OCI-LY7 (cell line): ENCODE measurements around the gene EIF4ENIF1. TPM values are rescaled to one million over a fixed set of nuclear protein-coding genes. Genes with fewer than 3 reads are reported as not detected.

Experiments used
- BruUV-seq: library from RNA; stranded (reverse); fragments of 400-500 nt; replicated peaks from 2 replicates; lab custom pipeline; 2021; lab: Mats Ljungman, UMichigan
- CTCF ChIA-PET: fragments of 300-600 bp; sonication (Branson Sonifier 250); formaldehyde crosslinking; loops from one replicate; lab custom pipeline; 2022; ENCODE audit warnings: antibody characterized with exemption; ENCODE audit not compliant: unreplicated experiment; lab: Charles Lee
- POLR2A ChIA-PET: fragments of 300-600 bp; sonication (Branson Sonifier 250); formaldehyde crosslinking; loops from one replicate; lab custom pipeline; 2022; ENCODE audit warnings: antibody characterized with exemption; lab: Charles Lee
- DNase-seq: peaks from one replicate; pipeline ENCODE4 v3.0.0-alpha.2; 2015; ENCODE audit warnings: low spot score
- H2AFZ ChIP-seq: fragments of 200-600 bp; sonication (generic), shearing (Covaris generic); 2 replicates; pipeline ENCODE4 v1.6.1; 2014; ENCODE audit warnings: mild to moderate bottlenecking, antibody characterized with exemption, low read length, moderate library complexity
- H3K27ac ChIP-seq: fragments of 200-600 bp; sonication (generic); 2 replicates; pipeline ENCODE4 v1.5.1; 2014; ENCODE audit warnings: mixed run types, low read depth, mild to moderate bottlenecking, moderate library complexity, low read length, inconsistent platforms; ENCODE audit not compliant: poor library complexity, severe bottlenecking
- H3K36me3 ChIP-seq: fragments of 200-600 bp; sonication (generic); 2 replicates; pipeline ENCODE4 v1.6.1; 2014; ENCODE audit warnings: mild to moderate bottlenecking, antibody characterized with exemption, low read length, moderate library complexity, mixed read lengths; ENCODE audit not compliant: insufficient read depth
- H3K4me1 ChIP-seq: fragments of 200-600 bp; sonication (generic); 2 replicates; pipeline ENCODE4 v1.5.1; 2014; ENCODE audit warnings: mild to moderate bottlenecking, low read length; ENCODE audit not compliant: insufficient read depth, poor library complexity, severe bottlenecking
- H3K4me2 ChIP-seq: fragments of 200-600 bp; sonication (generic); 2 replicates; pipeline ENCODE4 v1.6.1; 2014; ENCODE audit warnings: mild to moderate bottlenecking, low read length
- H3K4me3 ChIP-seq: fragments of 200-600 bp; sonication (generic); 2 replicates; pipeline ENCODE4 v1.5.1; 2014; ENCODE audit warnings: mild to moderate bottlenecking, low read depth, low read length; ENCODE audit not compliant: poor library complexity, severe bottlenecking
- H3K79me2 ChIP-seq: fragments of 200-600 bp; sonication (generic); 2 replicates; pipeline ENCODE4 v1.6.1; 2016; ENCODE audit warnings: low read depth, mild to moderate bottlenecking, low read length, moderate library complexity, mixed read lengths; ENCODE audit not compliant: insufficient read depth
- H3K9me2 ChIP-seq: fragments of 200-600 bp; sonication (generic); 2 replicates; pipeline ENCODE4 v1.6.1; 2016; ENCODE audit warnings: mild to moderate bottlenecking, low read length, mixed read lengths; ENCODE audit not compliant: insufficient read depth
- H3K9me3 ChIP-seq: fragments of 200-600 bp; sonication (generic); 2 replicates; pipeline ENCODE4 v1.6.1; 2014; ENCODE audit warnings: mild to moderate bottlenecking, mixed run types, low read length, mixed read lengths
- H4K20me1 ChIP-seq: fragments of 200-600 bp; sonication (generic); 2 replicates; pipeline ENCODE4 v1.6.1; 2014; ENCODE audit warnings: mild to moderate bottlenecking, antibody characterized with exemption, low read length, moderate library complexity, mixed read lengths; ENCODE audit not compliant: insufficient read depth
- CTCF ChIP-seq: fragments of 200-600 bp; sonication (generic); conservative IDR thresholded peaks from 2 replicates; pipeline ENCODE4 v1.5.1; 2014; ENCODE audit warnings: mild to moderate bottlenecking, antibody characterized with exemption, low read length, moderate library complexity, mixed read lengths
- EZH2phosphoT487 ChIP-seq: fragments of 200-600 bp; sonication (generic); IDR thresholded peaks from 2 replicates; pipeline ENCODE4 v1.6.1; 2018; ENCODE audit warnings: low read depth, borderline replicate concordance, mild to moderate bottlenecking, mixed run types, antibody characterized with exemption, low read length, moderate library complexity, mixed read lengths
- intact Hi-C: fragments of 100-400 bp; cut with micrococcal nuclease; formaldehyde crosslinking; loops from one replicate; pipeline ENCODE4 v1.10.0; 2022; ENCODE audit not compliant: unreplicated experiment
- total RNA-seq, 2 experiments: library from RNA; depleted of rRNA in 1 of 2; stranded (reverse); fragments of >200 nt in 1 of 2; shearing (Covaris generic) in 1 of 2; gene quantifications; 2 replicates each; pipeline ENCODE4 v1.2.3, GENCODE V29; 2014 to 2022

Gene EIF4ENIF1
- total RNA-seq, 2 experiments from 2014 or later, result 18.1 to 40.3 TPM

DNA sequence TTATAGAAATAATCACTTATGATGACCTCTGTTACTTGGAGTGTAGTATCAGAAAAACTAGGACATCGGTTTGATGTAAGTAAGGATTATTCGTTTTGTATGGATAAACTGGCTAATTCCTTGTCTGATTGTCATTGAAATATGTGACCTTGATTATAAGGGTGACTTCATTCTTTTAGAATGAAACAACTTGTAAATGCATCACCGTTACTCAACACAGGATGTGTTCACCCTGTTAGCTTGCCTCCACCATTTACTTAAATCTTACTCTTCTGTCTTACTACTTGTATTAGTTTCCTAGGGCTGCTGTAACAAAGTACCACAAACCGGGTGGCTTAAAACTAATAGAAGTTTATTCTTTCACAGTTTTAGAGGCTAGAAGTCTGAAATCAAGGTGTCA is 14.6 kb upstream of the EIF4ENIF1 start:
- DNase-seq, result no peak
- no TSS peak for BruUV-seq
- TF ChIP-seq EZH2phosphoT487, result no peak
- no peak for TF ChIP-seq CTCF
- intact Hi-C loops, result no loop called here
- H3K4me1 ChIP-seq, result no peaks in the 10 kb centered on the region
- peaks cover 15% of the 10 kb centered on the region; the same call in 1 of the 2 replicates for H4K20me1 ChIP-seq
- no peak overlapping the region for H3K4me2 ChIP-seq
- no peak overlapping the region for H2AFZ ChIP-seq
- peaks cover 73% of the 10 kb centered on the region for H3K36me3 ChIP-seq
- H3K4me3 ChIP-seq, result no peak overlapping the region
- H3K79me2 ChIP-seq, result peaks cover 61% of the 10 kb centered on the region; the same call in 1 of the 2 replicates
- CTCF ChIA-PET, result no interaction called here
- H3K9me2 ChIP-seq, result no peaks in the 10 kb centered on the region
- no peak overlapping the region for H3K27ac ChIP-seq
- H3K9me3 ChIP-seq, result no peaks in the 10 kb centered on the region
- POLR2A ChIA-PET, result no interaction called here

DNA sequence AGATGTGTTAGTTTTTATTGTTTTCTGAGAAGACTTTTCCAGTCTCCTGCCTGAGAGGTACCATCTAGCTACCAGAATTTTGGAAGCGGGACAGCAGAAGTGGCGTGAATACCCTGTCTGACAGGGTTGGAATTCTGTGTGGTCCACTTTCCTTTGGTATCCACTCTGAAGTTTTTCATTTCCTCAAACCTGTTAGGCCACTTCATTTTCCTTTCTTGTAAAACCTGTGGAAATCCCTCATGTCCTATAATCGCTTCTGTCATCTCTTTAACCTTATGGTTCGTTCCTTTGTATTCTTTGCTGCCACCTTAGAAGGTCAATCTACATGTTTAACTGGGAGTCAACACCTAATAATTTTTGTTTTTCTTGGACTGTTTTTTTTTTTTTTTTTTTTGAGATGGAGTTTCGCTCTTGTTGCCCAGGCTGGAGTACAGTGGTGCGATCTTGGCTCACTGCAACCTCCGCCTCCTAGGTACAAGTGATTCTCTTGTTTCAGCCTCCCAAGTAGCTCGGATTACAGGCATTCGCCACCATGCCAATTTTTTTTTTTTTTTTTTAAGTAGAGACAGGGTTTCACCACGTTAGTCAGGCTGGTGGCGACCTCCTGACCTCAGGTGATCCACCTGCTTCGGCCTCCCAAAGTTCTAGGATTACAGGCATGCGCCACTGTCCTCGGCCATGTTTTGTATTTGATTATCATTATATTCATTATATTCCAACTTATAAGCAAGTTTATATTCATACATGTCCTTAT is 13.7 kb upstream of the EIF4ENIF1 start:
- H3K9me2 ChIP-seq, result no peaks in the 10 kb centered on the region
- ChIA-PET POLR2A (interaction anchor here (0.6 to 0.7 kb wide), 2 partner anchors 226 to 1299 kb away, joined by 3 to 6 read pairs; no protein-coding TSS in a partner anchor), CTCF (no interaction called here)
- peaks cover 71% of the 10 kb centered on the region for H3K36me3 ChIP-seq
- H3K79me2 ChIP-seq, result peaks cover 70% of the 10 kb centered on the region; the same call in 1 of the 2 replicates
- TF ChIP-seq CTCF (no peak), EZH2phosphoT487 (no peak)
- H3K4me2 ChIP-seq, result no peak overlapping the region
- no peak for DNase-seq
- H3K4me3 ChIP-seq, result no peak overlapping the region
- intact Hi-C loops, result no loop called here
- no TSS peak for BruUV-seq
- H3K4me1 ChIP-seq, result no peaks in the 10 kb centered on the region
- H2AFZ ChIP-seq, result no peak overlapping the region
- peaks cover 15% of the 10 kb centered on the region; the same call in 1 of the 2 replicates for H4K20me1 ChIP-seq
- H3K9me3 ChIP-seq, result no peaks in the 10 kb centered on the region
- H3K27ac ChIP-seq, result no peak overlapping the region

DNA sequence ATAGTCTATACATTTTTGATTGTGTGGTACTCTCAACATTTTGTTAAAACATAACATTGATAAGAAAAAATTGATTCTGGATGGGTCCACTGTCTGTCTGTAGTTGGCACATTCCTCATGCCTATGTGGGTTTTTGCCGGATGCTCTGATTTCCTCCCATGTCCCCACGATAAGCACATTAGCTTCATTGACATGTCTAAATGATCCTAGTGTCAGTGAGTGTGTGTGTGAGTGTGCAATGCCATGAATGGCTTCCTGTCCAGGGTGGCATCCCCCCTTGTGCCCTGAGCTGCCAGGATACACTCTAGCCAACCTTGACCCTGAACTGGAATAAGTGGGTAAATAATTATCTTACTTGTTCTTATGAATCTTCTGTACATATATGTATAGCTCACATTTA is 12.1 kb upstream of the EIF4ENIF1 start:
- peaks cover 15% of the 10 kb centered on the region; the same call in 1 of the 2 replicates for H4K20me1 ChIP-seq
- ChIA-PET POLR2A (interaction anchor here (0.5 kb wide), 1 partner anchor 93 kb away, joined by 3 read pairs; no protein-coding TSS in a partner anchor), CTCF (no interaction called here)
- BruUV-seq, result no TSS peak
- peaks cover 78% of the 10 kb centered on the region for H3K79me2 ChIP-seq
- no peak for TF ChIP-seq EZH2phosphoT487
- TF ChIP-seq CTCF, result no peak
- intact Hi-C loops, result no loop called here
- DNase-seq, result no peak
- peaks cover 55% of the 10 kb centered on the region for H3K36me3 ChIP-seq
- H3K4me2 ChIP-seq, result no peak overlapping the region
- H3K4me1 ChIP-seq, result peaks cover 7% of the 10 kb centered on the region
- H3K9me3 ChIP-seq, result no peaks in the 10 kb centered on the region
- no peaks in the 10 kb centered on the region for H3K9me2 ChIP-seq
- H3K4me3 ChIP-seq, result no peak overlapping the region
- no peak overlapping the region for H2AFZ ChIP-seq
- no peak overlapping the region for H3K27ac ChIP-seq
